Esophagus squamous epithelium (tissue), 5 donors: Measurements from ENCODE around the gene KNDC1. TPM values are rescaled to one million over a fixed set of nuclear protein-coding genes. Genes with fewer than 3 reads are reported as not detected.
"Not testable (repeated sequence)": the region's sequence is repeated elsewhere in the genome, so short reads cannot be mapped to it uniquely, and the experiment has no call there.

Experiments used
- DNase-seq: peaks from one replicate; lab custom pipeline; 2025; lab: John Stamatoyannopoulos, UW
- H3K27ac ChIP-seq, 4 donors: fragments of 200-600 bp; sonication (generic); one replicate each; pipeline ENCODE4 v1.5.1; 2016 to 2019; ENCODE audit warnings: mild to moderate bottlenecking in 1 of 4
- H3K27me3 ChIP-seq, 4 donors: fragments of 200-600 bp; sonication (generic); 1 replicate in 3 of 4; 2 replicates in 1 of 4; pipeline versions ENCODE4 v1.5.1 to v1.6.0; 2017 to 2021; ENCODE audit warnings: antibody characterized with exemption in 1 of 4
- H3K36me3 ChIP-seq, 3 donors: fragments of 200-600 bp; sonication (generic); one replicate each; pipeline ENCODE4 v1.5.1; 2016 to 2019
- H3K4me1 ChIP-seq, 3 donors: fragments of 200-600 bp; sonication (generic); one replicate each; pipeline ENCODE4 v1.5.1; 2017 to 2019
- H3K4me3 ChIP-seq, 4 donors: fragments of 200-600 bp; sonication (generic); 1 replicate in 3 of 4; 2 replicates in 1 of 4; pipeline ENCODE4 v1.5.1; 2016 to 2019; ENCODE audit warnings: mild to moderate bottlenecking in 2 of 4, moderate library complexity in 1 of 4
- H3K9me3 ChIP-seq, 3 donors: fragments of 200-600 bp; sonication (generic); one replicate each; pipeline ENCODE4 v1.5.1; 2016 to 2019
- CTCF ChIP-seq, 6 experiments: fragments of 450-650 bp in 4 of 6; fragments of 200-600 bp in 2 of 6; sonication (generic) in 2 of 6; IDR thresholded peaks; one replicate each; pipeline ENCODE4 v1.5.1; 2016 to 2019; ENCODE audit warnings: antibody characterized with exemption in 6 of 6, mild to moderate bottlenecking in 4 of 6, moderate library complexity in 4 of 6
- POLR2A ChIP-seq, 4 donors: fragments of 450-650 bp; IDR thresholded peaks; one replicate each; pipeline ENCODE4 v1.6.1; 2017; ENCODE audit warnings: antibody characterized with exemption in 4 of 4, mild to moderate bottlenecking in 4 of 4, moderate library complexity in 3 of 4
- WGBS, 2 donors: methylation state at CpG; one replicate each; pipeline ENCODE4 v1.1.5; 2018; 5-methylcytosine and 5-hydroxymethylcytosine counted together
- intact Hi-C: fragments of 100-400 bp; cut with DNase I; formaldehyde crosslinking; loops from one replicate; pipeline ENCODE4 v1.15.0; 2022
- total RNA-seq, 4 donors: library from RNA; depleted of rRNA; stranded (reverse); fragments of >200 nt; gene quantifications; one replicate each; pipeline ENCODE4 v1.1.0, GENCODE V29; 2016
- donor health status: DM: yes; HTN: yes; CAD: no.

The KNDC1 gene
- total RNA-seq = under 1 TPM in 3 of 4 donors, not detected in 1; 0.19 to 0.64 (median 0.53) TPM

- H3K36me3 ChIP-seq = no peaks in the 10 kb centered on the region
- H3K4me1 ChIP-seq = peaks cover 7 to 30% (median 12%) of the 10 kb centered on the region in 3 donors
- no peaks in the 10 kb centered on the region for H3K9me3 ChIP-seq
- peak within 1 kb of the TSS; percentile 45 to 72 (median 52) for H3K4me3 ChIP-seq
- no peak for DNase-seq
- no peak for TF ChIP-seq POLR2A (IDR thresholded peaks at IDR 0.05)
- no peak for TF ChIP-seq CTCF (IDR thresholded peaks at IDR 0.05)
- no CpG with 5 or more reads among the region's 108 CpGs for WGBS, 2 donors
- intact Hi-C loops = no loop called here
- H3K27ac ChIP-seq = no peak within 1 kb of the TSS
- H3K27me3 ChIP-seq = peaks cover 3 to 71% (median 4%) of the 10 kb centered on the region in 4 donors
These were observed at the start of gene KNDC1 for GRCh38 chr10:133159950-133160825. TSS of gene KNDC1 (plus strand) at chr10:133160219. CDS start at chr10:133160468, 249 bp downstream.

- intact Hi-C loops = no loop called here
- no peak for DNase-seq
- Histone ChIP-seq H3K27ac (no peak overlapping the region), H3K36me3 (no peaks in the 10 kb centered on the region), H3K4me1 (no peaks in the 10 kb centered on the region), H3K27me3 (peaks cover 0 to 40% (median 0%) of the 10 kb centered on the region in 4 donors), H3K4me3 (no peak overlapping the region), H3K9me3 (peaks cover 0 to 32% (median 20%) of the 10 kb centered on the region in 3 donors)
- WGBS, 2 donors = 41 to 56% methylated on average over 3 of the region's 6 CpGs
- TF ChIP-seq POLR2A (IDR thresholded peaks at IDR 0.05) (no peak), CTCF (IDR thresholded peaks at IDR 0.05) (no peak)
These were observed 49.3 kb upstream of the KNDC1 start for GRCh38 chr10:133110609-133111275.

- 7 to 25% methylated on average over 3 to 6 of the region's 7 CpGs for WGBS, 2 donors
- H3K4me1 ChIP-seq, H3K36me3 ChIP-seq, H3K27ac ChIP-seq, H3K4me3 ChIP-seq, intact Hi-C loops, DNase-seq: not testable (repeated sequence)
- peaks cover 0 to 24% (median 19%) of the 10 kb centered on the region in 3 donors for H3K9me3 ChIP-seq
- H3K27me3 ChIP-seq = peaks cover 0 to 40% (median 0%) of the 10 kb centered on the region in 4 donors
These were observed 48.4 kb upstream of the KNDC1 start for GRCh38 chr10:133111640-133112039.

- no peaks in the 10 kb centered on the region for H3K4me1 ChIP-seq
- H3K4me3 ChIP-seq = no peak overlapping the region
- TF ChIP-seq CTCF (IDR thresholded peaks at IDR 0.05) (no peak), POLR2A (IDR thresholded peaks at IDR 0.05) (no peak)
- 95% methylated on average over 8 of the region's 31 CpGs; no CpG with 5 or more reads in 1 of the 2 donors for WGBS, 2 donors
- no peaks in the 10 kb centered on the region for H3K36me3 ChIP-seq
- intact Hi-C loops = no loop called here
- peaks cover 0 to 48% (median 0%) of the 10 kb centered on the region in 4 donors for H3K27me3 ChIP-seq
- no peak for DNase-seq
- no peak overlapping the region for H3K27ac ChIP-seq
- peaks cover 0 to 8% (median 2%) of the 10 kb centered on the region in 3 donors for H3K9me3 ChIP-seq
These were observed 46.7 kb upstream of the KNDC1 start for GRCh38 chr10:133113146-133113830.

GRCh38 chr10:133113847-133114246, 46.2 kb upstream of the KNDC1 start:
- Histone ChIP-seq H3K36me3 (no peaks in the 10 kb centered on the region), H3K4me1 (no peaks in the 10 kb centered on the region), H3K27me3 (peaks cover 0 to 48% (median 0%) of the 10 kb centered on the region in 4 donors), H3K27ac (no peak overlapping the region), H3K9me3 (peaks cover 0 to 5% (median 0%) of the 10 kb centered on the region in 3 donors), H3K4me3 (no peak overlapping the region)
- TF ChIP-seq POLR2A (IDR thresholded peaks at IDR 0.05) (no peak), CTCF (IDR thresholded peaks at IDR 0.05) (no peak)
- WGBS, 2 donors = no CpG with 5 or more reads among the region's 12 CpGs
- DNase-seq = no peak
- intact Hi-C loops = no loop called here
